IMR-90 (cell line): Measurements from ENCODE around the gene ROS1.

Experiments
- BHLHE40 ChIP-seq: fragments of 150-350 bp; IDR thresholded peaks from 2 replicates; pipeline ENCODE4 v1.6.1; 2016; ENCODE audit warnings: mild to moderate bottlenecking, low read depth, low read length
- CEBPB ChIP-seq: IDR thresholded peaks from 2 replicates; pipeline ENCODE4 v1.6.1; 2012; ENCODE audit warnings: low read depth, low read length, improper control_type of control experiment
- CHD1 ChIP-seq: IDR thresholded peaks from 2 replicates; pipeline ENCODE4 v1.6.1; 2012; ENCODE audit warnings: low read depth, low read length, improper control_type of control experiment
- FOS ChIP-seq: fragments of 150-350 bp; IDR thresholded peaks from 2 replicates; pipeline ENCODE4 v1.6.1; 2016; ENCODE audit warnings: low read depth, low read length
- MAFK ChIP-seq: IDR thresholded peaks from 2 replicates; pipeline ENCODE4 v1.6.1; 2012; ENCODE audit warnings: low read depth, low read length, improper control_type of control experiment
- POLR2A ChIP-seq: IDR thresholded peaks from 2 replicates; pipeline ENCODE4 v1.6.1; 2012; ENCODE audit warnings: mild to moderate bottlenecking, low read depth, low read length
- RAD21 ChIP-seq: IDR thresholded peaks from 2 replicates; pipeline ENCODE4 v1.6.1; 2012; ENCODE audit warnings: low read length, improper control_type of control experiment
- SMC3 ChIP-seq: fragments of 150-350 bp; IDR thresholded peaks from 2 replicates; pipeline ENCODE4 v1.6.1; 2016; ENCODE audit warnings: low read depth, mild to moderate bottlenecking, antibody characterized with exemption, low read length, moderate library complexity
- TF ChIP-seq, protein P1 (sequence below): conservative IDR thresholded peaks from 2 replicates; pipeline ENCODE4 v1.5.1; 2012; ENCODE audit warnings: mild to moderate bottlenecking, low read depth, low read length, improper control_type of control experiment
- TF ChIP-seq, protein P2 (sequence below): fragments of 150-350 bp; IDR thresholded peaks from 2 replicates; pipeline ENCODE4 v1.6.1; 2016; ENCODE audit warnings: low read depth, mild to moderate bottlenecking, low read length, moderate library complexity, borderline replicate concordance

DNA sequence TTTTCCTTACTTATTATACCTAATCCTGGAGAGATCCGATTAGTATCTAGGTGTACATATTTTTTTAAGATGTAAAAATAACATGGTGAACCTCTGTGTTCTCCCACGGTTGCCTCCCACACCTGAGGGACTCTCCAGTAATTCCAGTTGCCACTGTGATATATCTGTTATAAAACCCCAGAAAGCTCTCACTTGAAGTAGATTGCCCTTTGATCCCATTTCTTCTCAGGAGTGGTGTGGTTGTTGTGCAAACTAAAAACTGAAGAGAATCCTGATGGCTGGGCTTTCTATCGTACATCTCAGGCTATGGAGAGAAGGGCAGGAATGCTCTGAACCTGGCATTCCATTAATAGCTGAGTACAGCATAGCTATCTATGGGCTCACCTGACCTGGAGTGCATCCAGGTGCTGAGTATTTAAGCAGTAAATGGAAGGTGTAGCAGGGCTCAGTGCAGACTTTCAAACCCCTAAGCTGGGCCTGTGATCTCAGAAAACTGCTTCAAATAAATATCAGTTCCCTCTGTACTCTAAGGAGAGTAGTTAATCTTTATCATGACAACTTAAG is 119.4 kb downstream of the ROS1 start:
- TF ChIP-seq, protein P1, sequence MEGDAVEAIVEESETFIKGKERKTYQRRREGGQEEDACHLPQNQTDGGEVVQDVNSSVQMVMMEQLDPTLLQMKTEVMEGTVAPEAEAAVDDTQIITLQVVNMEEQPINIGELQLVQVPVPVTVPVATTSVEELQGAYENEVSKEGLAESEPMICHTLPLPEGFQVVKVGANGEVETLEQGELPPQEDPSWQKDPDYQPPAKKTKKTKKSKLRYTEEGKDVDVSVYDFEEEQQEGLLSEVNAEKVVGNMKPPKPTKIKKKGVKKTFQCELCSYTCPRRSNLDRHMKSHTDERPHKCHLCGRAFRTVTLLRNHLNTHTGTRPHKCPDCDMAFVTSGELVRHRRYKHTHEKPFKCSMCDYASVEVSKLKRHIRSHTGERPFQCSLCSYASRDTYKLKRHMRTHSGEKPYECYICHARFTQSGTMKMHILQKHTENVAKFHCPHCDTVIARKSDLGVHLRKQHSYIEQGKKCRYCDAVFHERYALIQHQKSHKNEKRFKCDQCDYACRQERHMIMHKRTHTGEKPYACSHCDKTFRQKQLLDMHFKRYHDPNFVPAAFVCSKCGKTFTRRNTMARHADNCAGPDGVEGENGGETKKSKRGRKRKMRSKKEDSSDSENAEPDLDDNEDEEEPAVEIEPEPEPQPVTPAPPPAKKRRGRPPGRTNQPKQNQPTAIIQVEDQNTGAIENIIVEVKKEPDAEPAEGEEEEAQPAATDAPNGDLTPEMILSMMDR: no peak
- TF ChIP-seq SMC3 (no peak), POLR2A (no peak), MAFK (no peak), CHD1 (no peak), BHLHE40 (no peak), FOS (no peak), RAD21 (no peak), CEBPB (no peak)
- TF ChIP-seq, protein P2, sequence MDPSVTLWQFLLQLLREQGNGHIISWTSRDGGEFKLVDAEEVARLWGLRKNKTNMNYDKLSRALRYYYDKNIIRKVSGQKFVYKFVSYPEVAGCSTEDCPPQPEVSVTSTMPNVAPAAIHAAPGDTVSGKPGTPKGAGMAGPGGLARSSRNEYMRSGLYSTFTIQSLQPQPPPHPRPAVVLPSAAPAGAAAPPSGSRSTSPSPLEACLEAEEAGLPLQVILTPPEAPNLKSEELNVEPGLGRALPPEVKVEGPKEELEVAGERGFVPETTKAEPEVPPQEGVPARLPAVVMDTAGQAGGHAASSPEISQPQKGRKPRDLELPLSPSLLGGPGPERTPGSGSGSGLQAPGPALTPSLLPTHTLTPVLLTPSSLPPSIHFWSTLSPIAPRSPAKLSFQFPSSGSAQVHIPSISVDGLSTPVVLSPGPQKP: no peak
